Mesenchymal stem cell (in vitro differentiated cells and primary cell): ENCODE measurements around the gene TMOD3.

Experiments
- DNase-seq: peaks from one replicate; pipeline ENCODE4 v3.0.0-alpha.2; 2013
- H2AFZ ChIP-seq: one replicate; pipeline ENCODE4 v1.6.1; 2013; ENCODE audit warnings: low read depth, mild to moderate bottlenecking, control low read depth, inconsistent platforms, low read length, moderate library complexity
- H2AK5ac ChIP-seq: 2 replicates; pipeline ENCODE4 v1.6.1; 2013; ENCODE audit warnings: low read length, moderate library complexity, mild to moderate bottlenecking, inconsistent platforms; ENCODE audit not compliant: severe bottlenecking
- H2BK120ac ChIP-seq: one replicate; pipeline ENCODE4 v1.6.1; 2013; ENCODE audit warnings: low read depth, mild to moderate bottlenecking, inconsistent platforms, low read length, moderate library complexity
- H2BK12ac ChIP-seq, 2 experiments: one replicate each; pipeline ENCODE4 v1.6.1; 2013; ENCODE audit warnings: inconsistent platforms in 2 of 2, low read length in 2 of 2, mild to moderate bottlenecking in 2 of 2, moderate library complexity in 2 of 2, control low read depth in 1 of 2
- H2BK15ac ChIP-seq: one replicate; pipeline ENCODE4 v1.6.1; 2013; ENCODE audit warnings: mild to moderate bottlenecking, low read depth, inconsistent platforms; ENCODE audit not compliant: poor library complexity, severe bottlenecking
- H2BK5ac ChIP-seq: 2 replicates; pipeline ENCODE4 v1.6.1; 2013; ENCODE audit warnings: low read depth, mild to moderate bottlenecking, low read length, control low read depth, inconsistent platforms; ENCODE audit not compliant: poor library complexity, severe bottlenecking
- H3K14ac ChIP-seq, 2 experiments: one replicate each; pipeline ENCODE4 v1.6.1; 2013; ENCODE audit warnings: inconsistent platforms in 2 of 2, low read length in 2 of 2, control low read depth in 1 of 2, mild to moderate bottlenecking in 1 of 2, moderate library complexity in 1 of 2
- H3K18ac ChIP-seq, 2 experiments: one replicate each; pipeline ENCODE4 v1.6.1; 2013; ENCODE audit warnings: inconsistent platforms in 2 of 2, low read length in 2 of 2, control low read depth in 1 of 2, low read depth in 1 of 2, mild to moderate bottlenecking in 1 of 2
- H3K23ac ChIP-seq, 2 experiments: one replicate each; pipeline ENCODE4 v1.6.1; 2013; ENCODE audit warnings: inconsistent platforms in 2 of 2, low read length in 2 of 2, mild to moderate bottlenecking in 2 of 2, moderate library complexity in 2 of 2, control low read depth in 1 of 2
- H3K27ac ChIP-seq: 2 replicates; pipeline ENCODE4 v1.5.1; 2013; ENCODE audit warnings: mild to moderate bottlenecking, moderate library complexity, low read length, control low read depth, inconsistent platforms; ENCODE audit not compliant: poor library complexity, severe bottlenecking
- H3K27me3 ChIP-seq, 2 experiments: 2 replicates each; pipeline versions ENCODE4 v1.6.1 to v1.7.0; 2013; ENCODE audit warnings: low read length in 2 of 2, mild to moderate bottlenecking in 2 of 2, moderate library complexity in 2 of 2, control low read depth in 1 of 2, inconsistent platforms in 1 of 2; ENCODE audit not compliant: control insufficient read depth in 1 of 2, insufficient read depth in 1 of 2
- H3K36me3 ChIP-seq, 2 experiments: 2 replicates each; pipeline versions ENCODE4 v1.6.1 to v1.7.0; 2013; ENCODE audit warnings: low read length in 2 of 2, control low read depth in 1 of 2, inconsistent platforms in 1 of 2, low read depth in 1 of 2, mild to moderate bottlenecking in 1 of 2; ENCODE audit not compliant: insufficient read depth in 2 of 2, control insufficient read depth in 1 of 2
- H3K4ac ChIP-seq, 2 experiments: one replicate each; pipeline ENCODE4 v1.6.1; 2013; ENCODE audit warnings: inconsistent platforms in 2 of 2, low read length in 2 of 2, mild to moderate bottlenecking in 2 of 2, moderate library complexity in 2 of 2, control low read depth in 1 of 2, low read depth in 1 of 2
- H3K4me1 ChIP-seq: 2 replicates; pipeline ENCODE4 v1.6.1; 2013; ENCODE audit warnings: low read depth, low read length, control low read depth; ENCODE audit not compliant: control insufficient read depth, insufficient read depth
- H3K4me2 ChIP-seq: 2 replicates; pipeline ENCODE4 v1.6.1; 2013; ENCODE audit warnings: low read length, mild to moderate bottlenecking, inconsistent platforms; ENCODE audit not compliant: poor library complexity, severe bottlenecking
- H3K4me3 ChIP-seq, 2 experiments: 2 replicates each; pipeline versions ENCODE4 v1.5.1 to v1.7.0; 2013; ENCODE audit warnings: low read length in 2 of 2, mild to moderate bottlenecking in 2 of 2, control low read depth in 1 of 2, low read depth in 1 of 2; ENCODE audit not compliant: insufficient read depth in 1 of 2
- H3K79me1 ChIP-seq: replicated peaks from 2 replicates; pipeline ENCODE4 v1.6.1; 2013; ENCODE audit warnings: mild to moderate bottlenecking, control low read depth, low read length, inconsistent platforms; ENCODE audit not compliant: poor library complexity, severe bottlenecking
- H3K9ac ChIP-seq: 2 replicates; pipeline ENCODE4 v1.7.0; 2013; ENCODE audit warnings: mild to moderate bottlenecking, low read length, moderate library complexity
- H3K9me3 ChIP-seq: 2 replicates; pipeline ENCODE4 v1.7.0; 2013; ENCODE audit warnings: mild to moderate bottlenecking, low read length; ENCODE audit not compliant: control insufficient read depth
- H4K8ac ChIP-seq: one replicate; pipeline ENCODE4 v1.6.1; 2013; ENCODE audit warnings: inconsistent platforms, mild to moderate bottlenecking, low read length, moderate library complexity
- H4K91ac ChIP-seq: one replicate; pipeline ENCODE4 v1.6.1; 2013; ENCODE audit warnings: mild to moderate bottlenecking, low read length, inconsistent platforms
- WGBS: methylation state at CpG from one replicate; pipeline ENCODE4 v1.1.7; 2013; ENCODE audit warnings: mixed read lengths; 5-methylcytosine and 5-hydroxymethylcytosine counted together

Gene TMOD3

GRCh38 chr15:51864408-51865056 lies 35.1 kb downstream of the TMOD3 start:
- Histone ChIP-seq H2BK15ac (no peak overlapping the region), H3K9ac (peak overlapping the region; percentile 53), H3K9me3 (no peaks in the 10 kb centered on the region), H3K18ac (peak overlapping the region; percentile 43 to 61), H3K4me3 (no peak overlapping the region), H3K4me2 (no peak overlapping the region), H4K8ac (no peak overlapping the region), H2BK120ac (no peak overlapping the region), H2BK5ac (no peak overlapping the region), H2AFZ (no peak overlapping the region), H3K27ac (peak overlapping the region; percentile 11), H3K4me1 (peaks cover 5% of the 10 kb centered on the region), H3K27me3 (no peaks in the 10 kb centered on the region), H3K23ac (no peak overlapping the region), H3K36me3 (peaks cover 2 to 58% of the 10 kb centered on the region in 2 experiments), H3K79me1 (peaks cover 41% of the 10 kb centered on the region), H2AK5ac (peak overlapping the region; percentile 56), H2BK12ac (no peak overlapping the region), H4K91ac (no peak overlapping the region), H3K14ac (no peak overlapping the region), H3K4ac (no peak overlapping the region)
- DNase-seq: no peak
- 98% methylated on average over 4 of the region's 4 CpGs for WGBS

GRCh38 chr15:51865317-51865716 lies 35.9 kb downstream of the TMOD3 start:
- peak overlapping the region; percentile 19 for H2BK120ac ChIP-seq
- H4K91ac ChIP-seq: no peak overlapping the region
- H3K18ac ChIP-seq: no peak overlapping the region
- no peak overlapping the region for H2AFZ ChIP-seq
- no peak overlapping the region for H4K8ac ChIP-seq
- H2BK5ac ChIP-seq: peak overlapping the region; percentile 44
- H3K4me1 ChIP-seq: peaks cover 6% of the 10 kb centered on the region
- H3K4ac ChIP-seq: no peak overlapping the region
- H3K14ac ChIP-seq: no peak overlapping the region
- H3K4me2 ChIP-seq: no peak overlapping the region
- WGBS: 71% methylated on average over 1 of the region's 1 CpG
- no peaks in the 10 kb centered on the region for H3K27me3 ChIP-seq
- H3K79me1 ChIP-seq: peaks cover 37% of the 10 kb centered on the region
- no peak overlapping the region for H3K27ac ChIP-seq
- H3K4me3 ChIP-seq: no peak overlapping the region
- no peak overlapping the region for H2BK12ac ChIP-seq
- H3K9me3 ChIP-seq: peaks cover 3% of the 10 kb centered on the region
- no peak overlapping the region for H3K9ac ChIP-seq
- no peak overlapping the region for H2AK5ac ChIP-seq
- no peak overlapping the region for H3K23ac ChIP-seq
- H2BK15ac ChIP-seq: no peak overlapping the region
- peaks cover 2 to 62% of the 10 kb centered on the region in 2 experiments for H3K36me3 ChIP-seq
- DNase-seq: no peak

GRCh38 chr15:51866161-51866560 lies 36.7 kb downstream of the TMOD3 start:
- H3K23ac ChIP-seq: no peak overlapping the region
- peaks cover 6% of the 10 kb centered on the region for H3K9me3 ChIP-seq
- no peak overlapping the region for H3K9ac ChIP-seq
- H3K4ac ChIP-seq: no peak overlapping the region
- no peak overlapping the region for H2BK12ac ChIP-seq
- peak overlapping the region; percentile 66 for H2AK5ac ChIP-seq
- peaks cover 2 to 70% of the 10 kb centered on the region in 2 experiments for H3K36me3 ChIP-seq
- H2BK15ac ChIP-seq: no peak overlapping the region
- peaks cover 6% of the 10 kb centered on the region for H3K4me1 ChIP-seq
- no peak overlapping the region for H2AFZ ChIP-seq
- DNase-seq: no peak
- no peak overlapping the region for H4K91ac ChIP-seq
- no peaks in the 10 kb centered on the region for H3K27me3 ChIP-seq
- H3K4me3 ChIP-seq: no peak overlapping the region
- no peak overlapping the region for H3K18ac ChIP-seq
- no peak overlapping the region for H2BK120ac ChIP-seq
- H4K8ac ChIP-seq: no peak overlapping the region
- no peak overlapping the region for H2BK5ac ChIP-seq
- H3K27ac ChIP-seq: peak overlapping the region; percentile 9
- H3K4me2 ChIP-seq: no peak overlapping the region
- peaks cover 40% of the 10 kb centered on the region for H3K79me1 ChIP-seq
- H3K14ac ChIP-seq: no peak overlapping the region
- WGBS: 100% methylated on average over 3 of the region's 4 CpGs

GRCh38 chr15:51866751-51867150 lies 37.3 kb downstream of the TMOD3 start:
- Histone ChIP-seq H2AFZ (no peak overlapping the region), H2BK12ac (no peak overlapping the region), H3K9ac (no peak overlapping the region), H3K4me3 (no peak overlapping the region), H3K4me1 (peaks cover 6% of the 10 kb centered on the region), H2BK15ac (no peak overlapping the region), H2BK120ac (no peak overlapping the region), H4K91ac (no peak overlapping the region), H3K9me3 (peaks cover 6% of the 10 kb centered on the region), H3K36me3 (peaks cover 2 to 76% of the 10 kb centered on the region in 2 experiments), H3K27me3 (no peaks in the 10 kb centered on the region), H3K79me1 (peaks cover 40% of the 10 kb centered on the region), H2BK5ac (no peak overlapping the region), H3K4me2 (no peak overlapping the region), H4K8ac (no peak overlapping the region), H3K18ac (no peak overlapping the region), H3K23ac (no peak overlapping the region), H3K14ac (no peak overlapping the region), H2AK5ac (no peak overlapping the region), H3K4ac (no peak overlapping the region), H3K27ac (peak overlapping the region; percentile 33)
- DNase-seq: no peak
- no CpG with 5 or more reads among the region's 1 CpG for WGBS
